ENCODE results near the gene PRR22.
"Not testable (repeated sequence)": the region's sequence is repeated elsewhere in the genome, so short reads cannot be mapped to it uniquely, and the experiment has no call there.

Gene PRR22

DNA sequence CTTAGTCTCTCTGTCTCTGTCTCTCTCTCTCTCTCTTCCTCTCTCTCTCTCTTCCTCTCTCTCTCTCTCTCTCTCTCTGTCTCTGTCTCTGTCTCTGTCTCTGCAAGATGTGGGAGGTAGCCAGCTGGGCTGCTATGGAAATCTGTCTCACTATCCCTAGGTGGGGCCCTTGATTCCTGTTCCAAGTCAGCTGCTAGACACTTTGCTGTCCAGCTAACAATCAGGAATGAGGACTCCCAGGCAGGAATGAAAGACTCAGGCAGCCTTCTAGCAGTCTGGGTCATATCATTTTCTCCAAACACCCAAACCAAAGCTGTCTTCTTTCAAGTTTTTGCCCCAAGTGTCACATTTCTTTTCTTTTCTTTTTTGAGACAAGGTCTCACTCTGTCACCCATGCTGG lies 40.9 kb downstream of the PRR22 start:
- no peak for DNase-seq

DNA sequence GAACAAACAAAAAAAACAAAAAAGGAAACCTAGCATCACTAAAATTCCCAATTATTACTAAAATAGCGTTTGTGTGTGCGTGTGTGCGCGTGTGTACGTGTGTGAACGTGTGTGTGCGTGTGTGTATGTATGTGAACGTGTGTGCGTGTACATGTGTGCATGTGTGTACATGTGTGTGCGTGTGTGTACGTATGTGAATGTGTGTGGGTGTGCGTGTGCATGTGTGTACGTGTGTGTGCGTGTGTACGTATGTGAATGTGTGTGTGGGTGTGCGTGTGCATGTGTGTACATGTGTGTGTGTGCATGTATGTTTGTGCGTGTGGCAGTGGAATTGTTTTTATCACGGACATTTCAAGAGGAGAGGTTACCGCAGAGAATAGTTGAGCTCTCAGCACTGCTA lies 42.5 kb downstream of the PRR22 start:
- DNase-seq = no peak

DNA sequence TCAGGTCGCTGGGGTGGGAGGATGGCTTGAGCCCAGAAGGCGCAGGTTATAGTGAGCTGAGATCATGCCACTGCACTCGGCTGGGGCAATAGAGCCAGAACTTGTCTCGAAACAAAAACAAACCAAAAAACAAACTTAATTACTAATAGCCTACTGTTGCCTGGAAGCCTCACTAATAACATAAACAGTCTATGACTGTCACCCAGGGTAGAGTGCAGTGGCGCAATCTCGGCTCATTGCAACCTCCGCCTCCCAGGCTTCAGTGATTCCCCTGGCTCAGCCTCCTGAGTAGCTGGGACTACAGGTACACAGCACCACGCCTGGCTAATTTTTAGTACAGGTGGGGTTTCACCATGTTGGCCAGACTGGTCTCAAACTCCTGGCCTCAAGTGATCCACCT lies 46.1 kb downstream of the PRR22 start:
- DNase-seq = no peak

DNA sequence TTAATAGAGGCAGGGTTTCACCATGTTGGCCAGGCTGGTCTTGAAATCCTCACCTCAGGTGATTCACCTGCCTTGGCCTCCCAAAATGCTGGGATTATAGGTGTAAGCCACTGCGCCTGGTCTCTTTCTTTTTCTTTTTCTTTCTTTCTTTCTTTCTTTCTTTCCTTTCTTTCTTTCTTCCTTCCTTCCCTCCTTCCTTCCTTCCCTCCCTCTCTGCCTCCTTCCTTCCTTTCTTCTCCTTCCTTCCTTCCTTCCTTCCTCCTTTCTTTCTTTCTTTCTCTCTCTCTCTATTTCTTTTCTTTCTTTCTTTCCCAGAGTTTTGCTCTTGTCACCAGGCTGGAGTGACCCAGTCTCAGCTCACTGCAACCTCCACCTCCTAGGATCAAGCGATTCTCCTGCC lies 51.4 kb downstream of the PRR22 start:
- not testable (repeated sequence) for DNase-seq
